GM19240 (cell line): Measurements from ENCODE around the gene RAPGEF2.
"Not testable (repeated sequence)": the region's sequence is repeated elsewhere in the genome, so short reads cannot be mapped to it uniquely, and the experiment has no call there.

ENCODE experiments used
- DNase-seq: peaks from one replicate; pipeline ENCODE4 v3.0.0; 2011; ENCODE audit warnings: low spot score; ENCODE audit not compliant: insufficient read length

The RAPGEF2 gene

DNA sequence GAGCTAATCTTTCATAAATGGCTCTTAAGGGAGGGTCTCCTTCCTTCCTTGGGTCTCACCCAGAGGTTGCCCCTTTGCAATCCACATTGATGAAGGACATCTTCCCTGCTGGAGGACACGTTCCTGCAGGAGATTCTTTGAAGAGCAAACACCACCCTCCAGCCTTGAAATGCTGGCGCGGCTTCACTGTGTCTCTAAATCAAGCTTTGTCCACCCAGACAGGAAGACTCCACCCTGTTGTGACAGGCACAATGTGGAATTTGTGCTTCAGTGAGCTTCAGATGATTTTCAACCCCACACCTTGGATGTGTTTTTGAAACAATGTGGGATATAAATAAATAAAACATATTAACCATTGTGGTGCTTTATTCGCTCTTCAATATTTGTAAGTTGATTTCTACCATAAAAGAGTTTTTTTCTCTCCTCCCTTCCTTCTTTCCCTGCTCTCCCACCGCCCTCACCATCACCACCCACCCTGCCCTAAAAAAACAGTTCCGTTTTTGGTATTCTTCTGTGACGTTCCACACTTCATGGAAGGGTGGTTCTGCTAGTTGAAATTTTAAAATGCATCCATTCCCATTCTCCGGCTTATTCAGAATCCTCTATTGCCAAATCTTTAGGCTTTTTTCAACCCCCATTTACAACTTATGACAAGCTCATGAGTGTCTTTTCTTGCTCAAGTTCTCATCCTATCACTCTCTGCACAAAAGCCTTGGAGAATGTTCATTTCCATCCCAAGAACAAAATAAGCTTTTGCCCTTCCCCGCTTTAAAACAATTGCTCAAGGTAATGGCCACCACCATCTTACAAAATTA, 264.3 kb downstream of the RAPGEF2 start:
- no peak for DNase-seq

DNA sequence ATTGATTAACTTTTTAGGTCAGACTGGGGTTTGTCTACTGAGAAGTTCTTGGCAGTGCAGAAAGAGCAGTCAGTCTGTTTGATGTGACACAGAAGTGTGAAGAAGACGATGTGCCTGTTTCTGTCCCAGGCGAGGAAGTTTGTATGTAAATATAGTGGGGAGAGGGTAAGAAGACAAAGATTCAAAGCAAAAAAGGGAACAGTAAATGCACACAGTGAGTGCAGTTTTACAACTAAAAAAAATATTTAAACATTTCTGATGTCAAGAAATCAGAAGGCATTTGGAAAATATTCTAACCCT, 264.9 kb downstream of the RAPGEF2 start:
- no peak for DNase-seq

DNA sequence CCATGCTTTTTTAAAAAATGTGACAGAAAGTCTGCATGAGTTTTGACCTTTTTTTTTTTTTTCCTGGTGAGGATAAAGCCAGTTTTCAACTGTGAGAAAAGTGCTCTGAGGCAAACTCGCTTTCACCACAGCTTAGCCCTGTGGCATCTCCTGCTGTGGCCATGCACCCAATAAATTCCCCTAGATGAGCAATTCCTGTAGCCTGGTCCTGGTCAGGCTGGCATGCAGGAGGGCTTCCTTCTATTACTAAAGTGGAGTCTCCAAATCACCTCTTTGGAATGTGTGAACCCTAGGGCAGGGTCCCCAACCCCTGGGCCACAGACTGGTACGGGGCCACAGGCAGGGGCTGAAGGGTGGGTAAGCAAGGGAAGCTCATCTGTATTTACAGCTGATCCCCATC, 265.4 kb downstream of the RAPGEF2 start:
- DNase-seq, result no peak

DNA sequence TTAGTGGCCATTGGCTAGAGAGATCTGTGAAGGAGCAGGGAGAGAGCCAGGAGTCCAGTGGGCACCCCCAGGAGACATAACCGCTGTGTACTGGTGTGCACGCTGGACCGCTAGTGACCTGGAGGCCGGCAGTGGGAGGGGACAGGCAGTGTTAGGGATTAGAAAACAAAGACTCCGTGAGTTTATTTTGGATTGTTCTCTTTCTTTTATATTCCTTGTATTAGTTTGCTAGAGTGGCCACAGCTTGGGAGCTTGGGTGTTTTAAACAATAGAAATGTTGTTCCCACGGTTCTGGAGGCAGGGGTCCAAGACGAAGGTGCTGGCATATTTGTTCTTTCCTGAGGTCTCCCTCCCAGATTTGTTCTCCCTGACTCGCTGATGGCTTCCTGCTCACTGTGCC, 266.4 kb downstream of the RAPGEF2 start:
- DNase-seq, result no peak

DNA sequence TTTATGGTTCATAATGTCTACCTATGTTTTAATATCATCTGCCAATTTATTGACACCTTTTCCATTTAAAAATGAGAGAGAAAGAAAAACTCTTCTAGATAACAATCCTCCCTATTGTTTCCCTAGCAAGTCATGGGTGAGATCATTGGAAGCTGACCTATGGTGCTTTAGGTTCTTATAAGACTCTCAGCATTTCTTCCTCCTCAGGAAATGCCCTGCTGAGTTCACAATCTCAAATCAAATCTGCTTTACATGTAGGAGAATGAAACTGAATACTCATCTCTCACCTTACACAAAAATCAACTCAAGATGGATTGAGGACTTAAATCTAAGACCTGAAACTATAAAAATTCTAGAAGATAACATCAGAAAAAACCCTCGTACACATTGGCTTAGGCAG, 267.4 kb downstream of the RAPGEF2 start:
- no peak for DNase-seq

DNA sequence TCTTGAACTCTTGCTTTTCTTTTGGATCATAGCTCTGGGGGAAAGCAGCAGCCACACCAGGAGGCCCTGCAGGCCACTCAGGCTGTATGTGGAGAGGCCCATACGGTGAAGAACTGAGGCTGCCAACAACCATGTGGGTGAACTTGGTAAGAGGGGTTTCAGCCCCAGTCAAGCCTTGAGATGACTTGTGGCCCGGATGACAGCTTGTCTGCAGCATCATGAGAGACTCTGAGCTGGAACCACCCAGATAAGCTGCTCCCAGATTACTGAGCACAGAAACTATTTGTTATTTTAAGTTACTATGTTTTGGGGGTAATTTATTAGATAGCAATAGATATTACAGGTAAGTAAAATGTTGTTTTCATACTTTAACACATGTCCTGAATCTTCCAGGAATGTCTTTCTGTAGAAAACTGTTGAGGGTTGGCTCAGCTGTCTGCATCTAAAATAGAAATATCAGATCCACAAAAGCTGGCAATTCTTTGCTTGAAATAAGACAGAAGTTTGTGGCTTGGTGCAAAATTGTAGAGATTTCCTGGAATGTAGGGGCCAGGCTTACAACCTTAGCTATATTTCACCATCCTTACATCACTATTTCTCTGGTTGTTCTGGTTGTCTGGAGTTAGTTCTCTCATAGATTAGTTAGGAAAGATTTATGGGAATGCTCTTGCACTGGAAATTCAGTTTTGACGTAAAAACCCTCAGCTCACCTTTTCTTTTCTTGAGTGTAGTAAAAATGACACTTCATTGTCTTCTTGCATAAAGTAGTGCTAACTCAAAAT, 272.1 kb downstream of the RAPGEF2 start:
- DNase-seq, result no peak

DNA sequence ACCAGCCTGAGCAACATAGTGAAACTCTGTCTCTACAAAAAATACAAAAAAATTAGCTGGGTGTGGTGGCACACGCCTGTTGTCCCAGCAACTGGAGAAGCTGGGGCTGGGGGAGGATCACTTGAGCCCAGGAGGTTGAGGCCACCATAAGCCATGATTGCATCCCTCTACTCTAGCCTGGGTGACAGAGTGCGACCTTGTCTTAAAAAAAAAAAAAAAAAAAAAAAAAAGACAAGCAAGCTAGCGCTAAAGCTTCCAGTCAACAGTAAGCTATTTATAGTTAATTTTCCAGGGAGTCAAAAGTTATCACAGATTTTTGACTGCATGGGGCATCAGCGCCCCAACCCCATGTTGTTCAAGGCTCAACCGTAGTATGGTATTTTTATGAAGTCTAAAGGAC, 273.4 kb downstream of the RAPGEF2 start:
- no peak for DNase-seq

DNA sequence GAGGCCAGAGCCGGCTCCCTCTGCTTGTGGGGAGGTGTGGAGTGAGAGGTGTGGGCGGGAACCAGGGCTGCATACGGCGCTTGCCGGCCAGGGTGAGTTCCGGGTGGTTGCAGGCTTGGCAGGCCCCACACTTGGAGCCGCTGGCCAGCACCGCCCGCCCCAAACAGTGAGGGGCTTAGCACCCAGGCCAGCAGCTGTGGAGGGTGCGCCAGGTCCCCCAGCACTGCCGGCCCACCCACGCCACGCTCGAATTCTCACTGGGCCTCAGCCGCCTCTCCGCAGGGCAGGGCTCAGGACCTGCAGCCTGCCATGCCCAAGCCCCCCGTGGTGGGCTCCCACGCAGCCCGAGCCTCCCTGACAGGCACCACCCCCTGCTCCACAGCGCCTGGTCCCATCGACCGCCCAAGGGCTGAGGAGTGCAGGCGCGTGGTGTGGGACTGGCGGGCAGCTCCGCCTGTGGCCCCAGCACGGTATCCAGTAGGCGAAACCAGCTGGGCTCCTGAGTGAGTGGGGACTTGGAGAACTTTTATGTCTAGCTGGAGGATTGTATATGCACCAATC, 275.3 kb downstream of the RAPGEF2 start:
- no peak for DNase-seq

DNA sequence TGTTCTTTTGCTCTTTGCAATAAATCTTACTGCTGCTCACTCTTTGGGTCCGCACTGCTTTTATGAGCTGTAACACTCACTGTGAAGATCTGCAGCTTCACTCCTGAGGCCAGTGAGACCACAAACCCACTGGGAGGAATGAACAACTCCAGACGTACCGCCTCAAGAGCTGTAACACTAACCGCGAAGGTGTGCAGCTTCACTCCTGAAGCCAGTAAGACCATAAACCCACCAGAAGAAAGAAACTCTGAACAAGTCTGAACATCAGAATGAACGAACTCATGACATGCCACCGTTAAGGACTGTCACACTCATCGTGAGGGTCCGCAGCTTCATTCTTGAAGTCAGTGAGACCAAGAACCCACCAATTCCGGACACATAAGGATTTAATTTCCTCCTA, 276.2 kb downstream of the RAPGEF2 start:
- DNase-seq, result not testable (repeated sequence)

DNA sequence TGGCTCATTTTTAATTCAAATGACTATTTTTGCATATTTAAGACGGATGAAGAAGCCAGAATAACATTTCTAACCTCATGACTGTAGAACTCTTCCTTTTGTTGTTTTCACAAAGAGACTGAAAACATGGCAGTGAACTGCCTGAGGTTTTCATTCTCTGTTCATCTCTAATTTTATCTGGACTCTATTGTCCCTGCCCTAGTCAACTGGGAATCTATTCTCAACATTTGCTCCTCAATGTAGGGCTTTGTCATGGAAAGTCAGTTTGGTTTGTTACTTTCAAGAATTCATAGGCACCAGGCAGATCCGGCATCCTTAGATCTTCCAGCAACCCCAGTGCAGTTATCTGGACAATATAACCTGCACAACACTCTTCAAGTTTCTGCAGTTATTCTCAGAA, 277.0 kb downstream of the RAPGEF2 start:
- no peak for DNase-seq

DNA sequence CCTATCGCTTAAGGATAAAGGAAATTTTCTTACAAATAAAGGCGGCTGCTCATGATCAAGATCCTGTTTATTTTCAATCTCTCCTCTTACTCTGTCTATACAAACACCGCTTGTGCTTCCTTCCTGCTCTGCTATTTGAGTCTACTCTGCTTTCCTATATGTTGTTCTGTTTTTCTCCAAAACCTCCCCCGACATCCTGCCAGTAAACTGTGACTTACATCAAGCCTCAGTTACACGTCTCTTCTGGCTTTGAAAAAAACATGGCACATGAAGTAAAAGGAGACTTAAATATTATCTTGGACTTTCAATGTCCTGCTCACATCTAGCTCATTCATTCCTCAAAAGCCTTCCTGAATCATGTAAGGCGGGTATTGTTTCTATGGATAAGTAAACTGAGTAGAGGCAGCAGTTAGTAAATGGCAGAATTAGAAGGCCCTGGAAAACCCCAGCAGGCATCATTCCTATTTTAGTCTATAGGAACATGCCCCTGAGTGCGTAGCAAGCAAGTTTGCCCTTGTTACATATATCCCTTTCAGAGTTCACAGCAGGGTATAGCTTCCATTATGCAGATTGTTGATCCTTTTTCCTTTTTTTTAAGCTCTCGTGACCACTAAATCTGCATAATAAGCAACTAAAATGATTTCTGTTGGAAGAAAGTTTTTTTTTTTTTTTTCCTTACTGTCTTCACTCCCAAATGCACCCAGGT, 280.1 kb downstream of the RAPGEF2 start:
- DNase-seq, result no peak

DNA sequence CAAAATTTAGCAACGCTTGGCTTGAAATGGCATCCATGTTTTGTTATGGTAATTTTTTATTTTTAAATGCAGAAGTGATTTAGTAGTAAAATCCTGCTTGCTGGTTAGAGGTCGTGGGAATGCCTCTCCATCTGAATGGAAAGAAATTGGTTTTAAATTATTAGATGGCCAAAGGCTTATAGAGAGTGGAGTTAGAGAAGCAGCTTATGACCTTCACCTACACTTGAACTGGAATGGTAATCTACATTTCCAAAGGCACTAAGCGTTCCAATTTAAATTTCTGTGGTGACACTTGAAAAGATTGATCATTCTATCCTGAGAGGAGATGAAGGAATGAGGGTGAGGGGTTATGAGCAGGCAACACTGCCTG, 280.7 kb downstream of the RAPGEF2 start:
- no peak for DNase-seq

DNA sequence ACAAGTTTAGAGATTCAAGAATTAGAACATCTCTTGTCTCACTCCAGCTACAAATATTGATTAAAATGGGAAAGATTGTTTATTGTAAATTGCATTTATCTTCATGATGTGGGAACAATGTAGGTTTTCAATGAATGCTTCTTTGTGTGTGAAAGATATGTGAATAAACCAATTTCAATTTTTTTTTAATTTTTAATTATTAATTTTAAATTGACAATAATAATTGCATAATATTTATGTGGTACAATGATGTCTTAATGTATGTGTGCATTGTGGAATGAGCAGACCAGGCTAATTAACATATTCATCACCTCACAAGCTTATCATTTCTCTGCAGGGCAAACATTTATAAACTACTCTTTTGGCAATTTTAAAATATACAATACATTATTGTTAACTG, 281.1 kb downstream of the RAPGEF2 start:
- DNase-seq, result no peak

DNA sequence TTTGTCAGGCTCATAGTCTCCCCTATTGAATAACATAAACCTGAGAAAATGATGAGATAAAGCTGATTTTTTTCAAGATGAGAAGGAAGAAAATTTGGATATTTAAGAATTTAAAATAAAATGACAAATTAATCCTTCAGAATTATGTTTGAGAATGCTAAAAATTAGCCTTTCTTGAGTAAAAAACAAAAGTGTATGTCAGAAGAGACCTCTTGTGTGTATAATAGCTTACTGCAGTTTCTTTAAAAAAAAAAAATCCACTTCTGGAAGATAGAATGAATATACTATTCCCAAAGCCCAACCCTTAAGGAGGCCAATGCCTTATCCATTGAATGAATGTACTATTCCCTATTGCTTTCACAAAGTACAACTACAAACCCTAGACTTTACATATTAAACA, 281.8 kb downstream of the RAPGEF2 start:
- DNase-seq, result no peak

DNA sequence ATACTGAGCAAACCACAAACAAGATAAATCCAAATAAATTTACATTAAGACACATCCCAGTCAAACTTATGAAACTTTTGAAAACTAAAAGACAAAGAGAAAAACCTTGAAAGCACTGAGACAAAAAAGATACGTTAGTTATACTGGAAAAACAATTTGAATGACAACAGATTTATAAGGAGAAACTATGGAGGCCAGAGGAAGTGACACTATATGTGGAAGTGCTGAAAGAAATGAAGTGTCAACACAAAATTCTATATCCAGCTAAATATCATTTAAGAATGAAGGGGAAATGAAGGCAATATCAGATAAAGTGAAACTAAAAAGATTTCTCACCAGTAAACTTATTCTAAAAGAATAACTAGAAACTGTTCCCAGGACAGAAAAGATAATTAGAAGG, 283.7 kb downstream of the RAPGEF2 start:
- no peak for DNase-seq

DNA sequence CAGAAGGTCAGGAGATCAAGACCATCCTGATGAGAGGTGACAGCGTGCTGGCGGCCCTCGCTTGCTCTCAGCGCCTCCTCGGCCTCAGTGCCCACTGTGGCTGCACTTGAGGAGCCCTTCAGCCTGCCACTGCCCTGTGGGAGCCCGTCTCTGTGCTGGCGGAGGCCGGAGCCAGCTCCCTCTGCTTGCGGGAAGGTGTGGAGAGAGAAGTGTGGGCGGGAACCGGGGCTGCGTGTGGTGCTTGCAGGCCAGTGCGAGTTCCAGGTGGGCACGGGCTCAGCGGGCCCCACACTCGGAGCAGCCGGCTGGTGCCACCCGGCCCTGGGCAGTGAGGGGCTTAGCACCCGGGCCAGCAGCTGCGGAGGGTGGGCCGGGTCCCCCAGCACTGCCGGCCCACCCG, 286.9 kb downstream of the RAPGEF2 start:
- no peak for DNase-seq

DNA sequence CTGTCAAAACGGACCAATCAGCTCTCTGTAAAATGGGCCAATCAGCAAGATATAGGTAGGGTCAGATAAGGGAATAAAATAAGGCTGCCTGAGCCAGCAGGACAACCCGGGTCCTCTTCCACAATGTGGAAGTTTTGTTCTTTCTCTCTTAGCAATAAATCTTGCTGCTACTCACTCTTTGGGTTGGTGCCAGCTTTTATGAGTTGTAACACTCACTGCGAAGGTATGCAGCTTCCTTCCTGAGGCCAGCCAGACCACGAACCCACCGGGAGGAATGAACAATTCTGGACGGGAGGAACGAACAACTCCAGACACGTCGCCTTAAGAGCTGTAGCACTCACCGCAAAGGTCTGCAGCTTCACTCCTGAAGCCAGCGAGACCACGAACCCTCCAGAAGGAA, 287.8 kb downstream of the RAPGEF2 start:
- DNase-seq, result no peak

DNA sequence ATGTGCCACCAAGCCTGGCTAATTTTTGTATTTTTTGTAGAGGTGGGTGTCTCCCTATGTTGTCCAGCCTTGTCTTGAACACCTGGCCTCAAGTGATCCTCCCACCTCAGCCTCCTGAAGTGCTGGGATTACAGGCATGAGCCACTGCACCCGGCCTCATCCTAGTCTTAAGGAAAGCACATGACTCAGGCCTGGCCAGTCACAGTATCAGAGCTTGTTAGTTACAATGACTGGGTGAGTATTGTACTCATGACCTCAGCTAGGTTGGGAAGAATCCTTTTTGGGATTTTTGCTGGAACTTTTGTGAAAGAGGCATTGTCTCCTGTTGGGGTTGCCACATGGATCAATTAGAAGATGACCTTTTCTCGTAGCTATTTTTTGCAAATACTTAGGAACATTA, 292.8 kb downstream of the RAPGEF2 start:
- DNase-seq, result no peak

DNA sequence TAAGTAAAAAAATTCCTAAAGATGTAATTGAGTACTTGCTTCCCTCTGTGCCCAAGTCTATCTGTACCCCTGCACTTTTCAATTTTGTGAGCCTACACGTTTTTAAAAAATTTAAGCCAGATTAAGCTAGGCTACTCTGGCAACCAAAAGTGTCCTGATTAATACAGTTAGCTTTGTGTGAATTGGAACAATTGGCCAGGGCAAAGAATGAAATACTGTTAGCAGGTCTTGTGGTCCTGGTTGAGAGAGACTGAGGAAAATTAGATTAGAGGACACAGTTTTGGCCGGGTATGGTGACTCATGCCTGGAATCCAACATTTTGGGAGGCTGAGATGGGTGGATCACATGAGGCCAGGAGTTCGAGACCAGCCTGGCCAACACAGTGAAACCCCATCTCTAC, 293.3 kb downstream of the RAPGEF2 start:
- no peak for DNase-seq

DNA sequence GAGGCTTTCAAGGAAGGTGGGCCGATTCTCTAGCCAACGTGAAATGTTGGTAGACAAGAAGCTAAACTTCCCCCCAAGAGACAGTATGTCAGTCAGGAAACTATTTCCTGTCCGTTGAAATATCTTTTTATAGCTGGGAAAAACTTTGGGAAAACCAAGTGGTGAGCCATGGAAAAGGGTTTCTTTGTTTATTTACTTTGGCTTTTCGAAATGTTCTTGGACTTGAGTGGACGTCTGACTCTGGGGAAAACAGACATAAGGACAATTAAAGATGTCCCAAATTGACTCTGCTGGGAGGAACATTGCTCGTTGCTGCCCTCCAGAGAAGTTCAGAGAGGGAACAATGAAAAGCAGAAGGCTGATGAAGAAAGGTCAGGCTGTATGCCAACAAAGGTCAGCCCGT, 295.4 kb downstream of the RAPGEF2 start:
- no peak for DNase-seq

DNA sequence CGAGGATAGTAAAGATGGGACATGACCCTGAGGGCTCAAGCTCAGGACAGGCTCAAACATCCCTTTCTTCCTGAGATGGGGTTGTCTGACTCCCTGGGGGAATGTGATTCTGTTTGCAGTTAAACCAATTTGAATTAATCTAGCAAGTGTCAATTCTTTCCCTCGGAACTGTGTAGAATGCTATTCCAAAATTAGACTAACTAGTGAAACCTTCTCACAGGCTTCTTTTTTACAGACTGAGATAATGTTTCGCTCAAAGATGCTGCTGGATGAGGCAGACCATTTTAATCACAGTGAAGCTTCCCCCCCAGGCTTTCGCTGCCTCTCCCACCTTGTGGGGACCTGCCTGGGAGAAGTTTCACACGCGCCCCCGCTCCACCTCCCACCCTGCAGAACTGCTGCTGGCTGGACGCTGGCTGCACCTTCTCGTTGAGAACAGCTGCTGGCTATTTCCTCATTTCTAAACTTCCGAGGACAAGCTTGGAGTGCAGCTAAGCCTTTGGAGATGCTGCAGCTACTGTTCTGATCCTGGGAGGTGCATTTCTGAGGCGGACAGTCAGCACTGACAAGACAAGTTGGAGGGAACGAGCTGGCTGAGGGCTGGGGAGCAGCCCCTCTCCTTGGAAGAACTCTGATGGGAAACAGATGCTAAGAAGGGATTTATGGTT, 297.8 kb downstream of the RAPGEF2 start:
- DNase-seq, result no peak

DNA sequence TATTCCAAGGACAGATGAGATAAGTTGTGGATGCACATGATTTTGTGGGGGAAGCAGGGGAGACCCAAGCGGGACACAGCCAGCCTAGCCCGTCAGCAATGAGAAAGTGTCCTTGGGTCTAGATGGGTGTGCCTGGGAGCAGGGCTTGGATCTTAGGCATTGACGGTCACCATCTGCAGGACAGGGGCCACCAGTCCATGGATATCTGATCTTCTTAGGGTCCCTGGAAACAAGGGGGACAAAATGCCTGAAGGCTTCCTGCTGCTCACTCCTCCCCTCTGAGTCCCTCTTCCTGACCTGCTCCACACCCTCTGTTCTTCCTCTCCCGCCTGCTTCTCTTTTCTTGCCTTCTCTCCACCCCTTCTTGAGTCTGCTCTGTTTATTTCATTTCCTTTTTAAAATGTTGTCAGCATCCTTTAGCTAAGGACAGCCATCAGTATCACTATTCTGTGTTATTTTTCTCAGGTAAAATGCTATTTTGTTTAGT, 298.4 kb downstream of the RAPGEF2 start:
- DNase-seq, result no peak
